ENCODE data around the gene TPSAB1. TPM values are rescaled to one million over a fixed set of nuclear protein-coding genes. Genes with fewer than 3 reads are reported as not detected.
"Not testable (repeated sequence)": the region's sequence is repeated elsewhere in the genome, so short reads cannot be mapped to it uniquely, and the experiment has no call there.

The TPSAB1 gene
- polyA plus RNA-seq, 3 donors from 2014 or later, result not detected

DNA sequence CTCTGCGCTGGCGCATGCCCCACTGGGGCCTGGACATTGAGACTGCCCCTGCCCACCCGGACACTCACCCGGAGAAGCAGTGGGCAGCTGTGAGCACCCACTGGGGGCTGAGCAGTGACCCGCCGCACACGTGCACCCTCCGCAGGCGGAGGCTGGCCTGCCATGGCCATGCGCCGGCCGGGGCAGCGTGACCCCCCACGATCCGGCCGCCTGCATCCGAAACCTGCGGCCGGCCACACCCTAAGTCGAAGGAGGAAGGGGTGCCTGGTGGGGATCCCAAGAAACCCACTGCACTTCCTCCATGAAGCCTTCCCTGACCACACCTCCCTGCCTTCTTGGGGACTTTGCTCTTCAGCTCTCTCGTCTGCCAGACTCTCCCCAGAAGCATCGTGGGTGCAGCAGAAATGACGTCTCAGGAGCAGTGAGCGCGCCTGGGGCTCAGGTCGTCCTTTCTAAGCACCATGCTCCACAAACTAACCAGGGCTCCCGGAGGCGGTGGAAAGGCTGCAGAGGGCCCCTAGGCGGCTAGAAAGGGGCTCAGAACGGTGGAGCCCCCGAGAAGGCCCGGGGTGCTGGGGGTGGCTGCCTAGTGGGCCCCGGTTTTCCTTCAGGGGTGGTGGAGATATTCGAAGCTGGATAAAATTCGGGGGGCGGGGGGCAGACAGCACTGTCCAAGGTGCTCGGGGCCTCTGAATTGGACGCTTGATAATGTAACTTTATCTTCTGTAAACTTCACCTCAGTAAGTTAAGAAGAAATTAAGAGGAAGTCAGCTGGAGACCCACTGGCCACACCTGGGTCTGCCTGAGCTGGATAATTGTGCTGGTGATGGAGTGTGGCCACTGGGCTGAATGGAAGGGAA is 16.9 kb upstream of the TPSAB1 start:
- Mint-ChIP-seq H3K36me3 (no peaks in the 10 kb centered on the region), H3K27me3 (ENCODE audit: low read depth in 3 of 3) (peaks cover 0 to 3% (median 0%) of the 10 kb centered on the region in 3 donors), H3K4me3 (no peak overlapping the region), H3K4me1 (no peaks in the 10 kb centered on the region), H3K27ac (no peak overlapping the region), H3K9me3 (no peaks in the 10 kb centered on the region)
- DNase-seq, result no peak

DNA sequence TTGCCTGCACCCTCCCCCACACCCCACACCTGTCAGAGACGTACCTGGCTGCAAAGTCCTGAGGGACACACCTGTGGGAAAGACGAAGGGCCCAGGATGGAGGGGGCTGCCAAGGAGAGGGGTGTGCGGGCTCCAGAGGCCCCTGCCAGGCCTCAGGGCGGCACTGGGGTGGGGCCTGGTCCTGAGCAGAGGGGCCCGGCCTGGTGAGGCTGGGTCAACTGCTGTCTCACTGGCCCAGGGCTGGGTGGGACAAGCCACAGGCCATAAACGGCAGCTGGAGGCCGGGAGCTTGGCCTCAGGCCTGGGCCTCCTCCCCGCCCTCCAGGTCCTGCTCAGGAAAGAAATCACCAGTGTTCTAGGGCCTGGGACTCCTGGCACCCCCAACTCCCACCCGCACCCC is 15.9 kb upstream of the TPSAB1 start:
- Mint-ChIP-seq H3K4me3 (no peak overlapping the region), H3K36me3 (no peaks in the 10 kb centered on the region), H3K9me3 (no peaks in the 10 kb centered on the region), H3K27ac (no peak overlapping the region), H3K27me3 (ENCODE audit: low read depth in 3 of 3) (peaks cover 0 to 3% (median 0%) of the 10 kb centered on the region in 3 donors), H3K4me1 (no peaks in the 10 kb centered on the region)
- no peak for DNase-seq

DNA sequence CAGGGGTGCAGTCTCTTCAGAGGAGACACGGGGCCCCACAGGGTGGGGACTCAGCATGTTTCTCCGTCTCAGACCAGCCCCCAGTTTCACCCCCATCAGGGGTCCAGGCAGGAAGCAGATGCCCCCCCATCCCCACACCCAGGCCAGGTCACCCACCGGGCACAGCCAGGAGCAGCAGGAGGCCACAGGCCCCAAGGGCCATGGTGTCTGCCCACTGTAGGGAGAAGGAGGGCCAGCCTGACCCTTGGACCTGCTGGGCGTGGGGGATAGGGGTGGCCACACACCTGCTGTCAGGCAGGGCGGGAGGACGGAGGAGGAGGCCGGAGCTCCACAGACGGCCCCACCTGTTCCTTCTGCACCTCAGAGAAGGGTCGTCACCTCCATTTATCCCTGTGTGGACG is 15.5 kb upstream of the TPSAB1 start, which contains the start of gene TPSG1:
Gene TPSG1, minus strand, starts transcription at position 218 of the 401 bp plus-strand sequence. Its CDS starts 16 bp downstream, at position 202.
- Mint-ChIP-seq H3K27me3 (ENCODE audit: low read depth in 3 of 3) (peaks cover 0 to 3% (median 0%) of the 10 kb centered on the region in 3 donors), H3K27ac (no peak within 1 kb of the TSS), H3K9me3 (no peaks in the 10 kb centered on the region), H3K36me3 (no peaks in the 10 kb centered on the region), H3K4me1 (no peaks in the 10 kb centered on the region), H3K4me3 (no peak within 1 kb of the TSS)
- DNase-seq, result no peak

DNA sequence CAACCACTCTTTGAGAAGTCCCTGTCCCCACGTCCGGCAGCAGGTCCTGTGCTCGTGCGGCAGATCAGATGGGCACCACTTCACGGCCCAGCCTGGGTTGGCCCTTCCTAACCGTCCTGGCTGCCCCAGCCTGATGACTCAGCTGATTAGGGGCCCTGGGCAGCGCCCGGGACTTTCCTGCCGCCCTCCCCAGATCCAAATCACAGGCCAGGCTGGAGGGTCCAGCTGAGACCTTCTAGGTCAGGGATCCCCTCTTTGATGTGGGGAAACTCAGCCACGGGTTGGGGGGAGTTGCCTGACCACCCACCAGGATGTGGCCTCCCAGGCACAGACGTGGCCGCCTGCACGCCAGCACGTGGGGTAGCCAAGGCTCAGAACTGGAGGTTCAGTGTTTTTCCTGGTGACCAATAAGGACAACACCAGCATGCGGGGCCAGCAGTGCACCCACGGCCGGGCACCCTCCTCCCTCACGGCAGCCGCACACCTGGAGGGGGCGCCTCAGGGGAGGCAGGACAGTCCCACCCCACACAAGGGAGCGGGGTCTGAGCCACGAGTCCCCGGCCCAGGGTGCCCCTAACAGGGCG is 14.7 kb upstream of the TPSAB1 start:
- not testable (repeated sequence) for H3K36me3 Mint-ChIP-seq; H3K27me3 Mint-ChIP-seq (ENCODE audit: low read depth in 3 of 3); DNase-seq; H3K9me3 Mint-ChIP-seq; H3K4me3 Mint-ChIP-seq; H3K27ac Mint-ChIP-seq; H3K4me1 Mint-ChIP-seq

DNA sequence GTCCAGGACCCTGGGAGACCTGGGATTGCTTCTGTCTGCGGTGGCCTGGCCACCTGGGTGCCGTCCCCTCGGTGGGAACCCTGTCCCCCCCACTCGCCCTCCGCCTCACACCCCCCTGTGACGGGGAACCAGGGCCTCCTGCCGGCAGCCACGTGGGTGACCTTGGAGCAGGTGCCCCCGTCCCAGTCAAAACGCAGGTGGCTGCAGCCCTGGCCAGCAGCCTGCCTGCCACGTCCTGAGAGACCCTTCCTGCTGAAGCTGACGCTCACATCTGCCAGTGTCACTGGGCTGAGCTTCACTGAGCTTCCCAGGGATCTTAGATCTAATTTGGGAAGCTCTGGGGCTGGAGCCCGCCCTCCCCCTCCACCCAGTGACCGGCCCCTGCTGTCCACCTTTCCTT is 13.8 kb upstream of the TPSAB1 start:
- not testable (repeated sequence) for H3K4me1 Mint-ChIP-seq; H3K36me3 Mint-ChIP-seq; H3K4me3 Mint-ChIP-seq; H3K27me3 Mint-ChIP-seq (ENCODE audit: low read depth in 3 of 3); DNase-seq; H3K9me3 Mint-ChIP-seq; H3K27ac Mint-ChIP-seq

DNA sequence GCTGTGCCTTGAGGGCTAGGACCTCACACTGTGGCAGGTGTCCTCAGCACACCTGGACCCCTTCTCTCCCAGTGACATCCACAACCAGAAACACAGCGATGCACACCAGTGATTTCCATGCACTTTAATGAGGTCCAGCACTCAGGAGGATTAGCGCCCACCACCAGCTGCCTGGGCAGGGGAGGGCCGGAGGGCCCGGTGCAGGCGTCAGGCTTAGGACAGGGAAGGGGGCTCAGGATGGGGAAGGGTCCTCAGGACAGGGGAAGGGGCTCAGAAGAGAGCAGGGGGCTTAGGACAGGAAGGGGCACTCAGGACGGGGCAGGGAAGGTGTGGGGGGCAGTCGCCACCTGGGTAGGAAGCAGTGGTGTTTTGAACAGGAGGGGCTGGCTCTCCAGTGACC is 12.3 kb upstream of the TPSAB1 start:
- H3K4me3 Mint-ChIP-seq; H3K4me1 Mint-ChIP-seq; H3K27me3 Mint-ChIP-seq (ENCODE audit: low read depth in 3 of 3); H3K36me3 Mint-ChIP-seq; DNase-seq; H3K27ac Mint-ChIP-seq; H3K9me3 Mint-ChIP-seq: not testable (repeated sequence)

DNA sequence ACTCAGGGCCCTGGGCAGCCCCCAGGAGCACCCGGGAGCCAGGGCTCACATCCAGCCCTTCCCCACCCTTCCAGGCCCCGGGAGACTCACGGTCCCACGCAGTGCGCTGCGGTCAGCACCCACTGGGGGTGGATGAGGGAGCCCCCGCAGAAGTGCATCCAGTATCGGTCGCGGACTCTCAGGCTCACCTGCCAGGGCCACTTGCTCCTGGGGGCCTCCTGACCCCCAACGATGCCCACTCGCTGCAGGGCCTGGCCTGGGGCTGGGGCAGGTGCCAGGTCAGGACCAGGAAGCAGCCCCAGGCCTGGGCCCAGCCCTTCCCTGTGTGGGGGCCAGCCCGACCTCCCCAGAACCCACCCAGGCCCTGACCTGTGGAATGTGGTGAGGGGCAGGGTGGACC is 11.0 kb upstream of the TPSAB1 start:
- H3K36me3 Mint-ChIP-seq; H3K4me3 Mint-ChIP-seq; DNase-seq; H3K27ac Mint-ChIP-seq; H3K27me3 Mint-ChIP-seq (ENCODE audit: low read depth in 3 of 3); H3K9me3 Mint-ChIP-seq; H3K4me1 Mint-ChIP-seq: not testable (repeated sequence)

DNA sequence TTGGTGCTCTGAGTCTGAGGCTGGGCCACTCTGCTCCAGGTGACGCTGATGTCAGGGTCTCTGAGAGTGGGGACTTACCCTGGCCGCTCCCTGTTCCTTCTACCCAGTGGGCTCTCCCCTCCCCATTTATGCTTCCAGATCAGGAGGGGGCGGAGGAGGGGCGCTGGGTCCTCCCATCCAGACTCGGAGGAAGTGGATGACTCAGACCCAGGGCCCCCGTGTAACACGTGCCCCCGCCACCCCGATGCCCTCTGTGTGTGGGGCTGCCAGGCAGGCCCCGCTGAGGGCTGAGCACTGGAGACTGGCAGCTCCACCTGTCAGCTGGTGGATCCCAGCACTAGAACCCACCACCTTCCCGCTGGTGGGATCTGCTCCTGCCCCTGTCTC is 10.4 kb upstream of the TPSAB1 start, which contains the start of gene TPSB2:
Gene TPSB2, minus strand, starts transcription at position 101 of the 387 bp plus-strand sequence. CDS start 233 bp downstream, outside the sequence.
- not testable (repeated sequence) for H3K27ac Mint-ChIP-seq; H3K27me3 Mint-ChIP-seq (ENCODE audit: low read depth in 3 of 3)

DNA sequence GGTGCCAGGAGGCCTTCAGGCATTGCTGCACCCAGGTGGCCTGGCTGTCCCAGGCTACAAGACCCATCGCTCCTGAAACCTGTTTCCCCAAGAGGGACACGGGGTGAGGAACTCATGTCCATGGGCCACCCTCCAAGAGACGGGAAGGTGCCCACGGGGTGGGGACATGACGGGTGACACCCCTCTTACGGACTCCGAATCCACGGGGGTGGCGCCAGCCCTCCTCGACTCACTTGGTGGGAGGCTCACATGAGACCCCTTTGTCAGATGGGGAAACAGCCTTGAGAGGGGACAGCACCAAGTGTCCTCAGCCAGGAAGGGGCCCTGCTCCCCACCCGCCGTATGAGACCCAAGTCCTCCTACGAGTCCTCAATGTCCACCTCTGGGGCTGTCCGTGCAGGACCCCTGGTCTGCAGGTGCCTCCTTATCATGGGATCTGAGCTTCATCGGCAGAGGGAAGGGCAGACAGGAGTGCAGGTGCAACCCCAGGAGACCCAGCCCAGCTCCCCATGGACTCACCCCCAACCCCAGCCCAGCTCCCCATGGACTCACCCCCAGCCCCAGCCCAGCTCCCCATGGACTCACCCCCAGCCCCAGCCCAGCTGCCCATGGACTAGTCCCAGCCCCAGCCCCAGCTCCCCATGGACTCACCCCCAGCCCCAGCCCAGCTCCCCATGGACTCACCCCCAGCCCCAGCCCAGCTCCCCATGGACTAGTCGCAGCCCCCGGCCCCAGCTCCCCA is 9.9 kb upstream of the TPSAB1 start:
- H3K4me3 Mint-ChIP-seq; DNase-seq; H3K27ac Mint-ChIP-seq; H3K4me1 Mint-ChIP-seq; H3K9me3 Mint-ChIP-seq; H3K27me3 Mint-ChIP-seq (ENCODE audit: low read depth in 3 of 3); H3K36me3 Mint-ChIP-seq: not testable (repeated sequence)

More for the DNA sequence above, 10.4 kb upstream of the TPSAB1 start, which contains the start of gene TPSB2:
- not testable (repeated sequence) for H3K4me3 Mint-ChIP-seq, H3K4me1 Mint-ChIP-seq, H3K9me3 Mint-ChIP-seq, H3K36me3 Mint-ChIP-seq, DNase-seq

DNA sequence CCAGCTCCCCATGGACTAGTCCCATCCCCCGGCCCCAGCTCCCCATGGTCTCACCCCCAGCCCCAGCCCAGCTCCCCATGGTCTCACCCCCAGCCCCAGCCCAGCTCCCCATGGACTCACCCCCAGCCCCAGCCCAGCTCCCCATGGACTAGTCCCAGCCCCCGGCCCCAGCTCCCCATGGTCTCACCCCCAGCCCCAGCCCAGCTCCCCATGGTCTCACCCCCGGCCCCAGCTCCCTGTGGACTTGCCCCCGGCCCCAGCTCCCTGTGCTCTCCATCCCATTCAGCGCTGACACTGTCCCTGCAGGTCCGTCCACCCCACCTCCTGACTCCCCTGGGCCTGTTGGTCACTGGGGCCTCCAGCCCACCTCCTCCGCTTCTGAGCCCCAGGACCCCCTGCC is 9.2 kb upstream of the TPSAB1 start:
- not testable (repeated sequence) for H3K27me3 Mint-ChIP-seq (ENCODE audit: low read depth in 3 of 3); DNase-seq; H3K4me3 Mint-ChIP-seq; H3K9me3 Mint-ChIP-seq; H3K27ac Mint-ChIP-seq; H3K4me1 Mint-ChIP-seq; H3K36me3 Mint-ChIP-seq

DNA sequence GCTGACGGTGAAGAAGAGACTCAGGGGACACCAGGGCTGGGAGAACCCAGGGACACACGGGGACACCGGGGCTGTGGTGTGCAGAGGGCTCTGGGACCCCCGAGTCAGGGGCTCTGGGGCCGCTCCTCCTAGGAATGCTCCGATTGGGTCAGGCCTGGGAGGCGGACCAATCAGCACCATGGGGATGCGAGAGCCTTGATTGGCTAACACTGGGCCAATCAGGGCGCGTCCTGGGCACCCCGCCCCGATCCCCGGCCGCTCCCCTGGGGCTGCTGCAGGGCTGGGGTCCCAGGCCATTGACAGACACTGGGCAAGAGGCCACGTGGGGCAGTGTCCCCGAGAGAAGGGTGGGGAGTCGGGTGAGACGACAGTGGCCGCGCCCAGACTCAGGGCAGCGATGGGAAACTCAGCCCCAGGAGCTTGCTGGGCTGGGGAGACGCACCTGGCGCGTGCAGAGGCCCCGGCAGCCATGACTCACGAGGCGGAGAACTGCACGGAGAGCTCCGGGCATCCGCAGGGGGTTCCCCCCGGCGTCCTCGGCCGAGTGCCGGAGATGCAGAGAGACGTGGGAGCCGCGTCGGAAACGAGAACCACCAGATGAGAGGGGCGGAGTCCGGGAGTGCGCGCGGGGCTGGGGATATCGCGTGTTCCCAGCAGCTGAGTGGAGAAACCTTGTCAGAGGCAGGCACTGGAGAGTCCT is 8.3 kb upstream of the TPSAB1 start:
- H3K36me3 Mint-ChIP-seq, result not testable (repeated sequence)

DNA sequence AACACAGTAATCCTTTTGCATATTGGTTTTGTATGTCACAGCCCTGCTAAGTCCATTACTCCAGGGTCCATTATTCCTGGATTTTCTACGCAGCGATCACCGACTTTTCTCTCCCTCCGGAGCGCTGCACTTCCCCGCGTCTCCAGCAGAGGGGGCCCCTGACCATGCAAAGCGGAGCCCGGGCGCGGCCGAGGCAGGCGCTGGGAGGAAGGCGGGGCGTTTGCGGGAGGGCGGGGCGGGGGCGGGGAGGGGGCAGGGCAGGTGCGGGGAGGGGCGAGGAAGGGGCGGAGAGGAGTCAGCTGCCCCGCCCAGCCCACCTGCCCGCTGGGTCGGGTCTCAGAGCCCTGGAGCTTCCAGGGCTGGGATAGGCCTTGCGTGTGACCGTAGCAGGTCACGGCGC is 3.8 kb upstream of the TPSAB1 start:
- not testable (repeated sequence) for H3K27me3 Mint-ChIP-seq (ENCODE audit: low read depth in 3 of 3); H3K4me1 Mint-ChIP-seq

More for the DNA sequence above, 8.3 kb upstream of the TPSAB1 start:
- DNase-seq; H3K9me3 Mint-ChIP-seq; H3K4me1 Mint-ChIP-seq; H3K27me3 Mint-ChIP-seq (ENCODE audit: low read depth in 3 of 3); H3K27ac Mint-ChIP-seq; H3K4me3 Mint-ChIP-seq: not testable (repeated sequence)

DNA sequence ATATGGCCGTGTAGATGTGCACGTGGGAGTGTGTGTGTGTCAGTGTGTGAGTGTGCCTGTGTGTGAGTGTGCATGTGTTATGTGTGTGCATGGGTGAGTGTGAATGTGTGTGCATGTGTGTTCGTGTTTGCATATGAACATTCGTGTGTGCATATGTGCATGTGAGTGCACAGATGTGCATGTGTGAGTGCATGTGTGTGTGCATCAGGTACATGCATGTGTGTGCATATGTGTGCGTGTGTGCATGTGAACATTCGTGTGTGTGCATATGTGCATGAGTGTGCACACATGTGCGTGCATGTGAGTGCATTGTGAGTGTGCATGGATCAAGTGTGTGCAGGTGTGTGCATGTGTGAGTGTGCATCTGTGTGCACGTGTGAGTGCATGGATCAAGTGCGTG is 2.5 kb upstream of the TPSAB1 start:
- no peaks in the 10 kb centered on the region for H3K27me3 Mint-ChIP-seq (ENCODE audit: low read depth in 3 of 3)
- H3K9me3 Mint-ChIP-seq, result no peaks in the 10 kb centered on the region
- no peak for DNase-seq
- peaks cover 0 to 3% of the 10 kb centered on the region in 2 donors for H3K4me1 Mint-ChIP-seq
- H3K36me3 Mint-ChIP-seq, result no peaks in the 10 kb centered on the region
- H3K27ac Mint-ChIP-seq, result peak overlapping the region in 4 of 6 donors; percentile 9 to 40 (median 22)
- H3K4me3 Mint-ChIP-seq, result peak overlapping the region in 1 of 5 donors; percentile 44

More for the DNA sequence above, 3.8 kb upstream of the TPSAB1 start:
- not testable (repeated sequence) for H3K4me3 Mint-ChIP-seq, H3K9me3 Mint-ChIP-seq, DNase-seq, H3K36me3 Mint-ChIP-seq, H3K27ac Mint-ChIP-seq

DNA sequence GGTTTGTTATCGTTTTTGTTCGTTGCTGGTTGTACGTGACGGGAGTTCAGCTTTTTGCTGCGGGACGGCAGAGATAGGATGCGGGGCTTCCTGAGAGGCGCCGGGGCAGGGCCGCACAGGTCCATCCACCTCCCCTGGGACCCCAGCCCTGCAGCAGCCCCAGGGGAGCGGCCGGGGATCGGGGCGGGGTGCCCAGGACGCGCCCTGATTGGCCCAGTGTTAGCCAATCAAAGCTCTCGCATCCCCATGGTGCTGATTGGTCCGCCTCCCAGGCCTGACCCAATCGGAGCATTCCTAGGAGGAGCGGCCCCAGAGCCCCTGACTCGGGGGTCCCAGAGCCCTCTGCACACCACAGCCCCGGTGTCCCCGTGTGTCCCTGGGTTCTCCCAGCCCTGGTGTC is 1.6 kb upstream of the TPSAB1 start:
- not testable (repeated sequence) for H3K27me3 Mint-ChIP-seq (ENCODE audit: low read depth in 3 of 3); DNase-seq; H3K9me3 Mint-ChIP-seq; H3K4me3 Mint-ChIP-seq; H3K27ac Mint-ChIP-seq; H3K4me1 Mint-ChIP-seq; H3K36me3 Mint-ChIP-seq
